ENCODE results near the gene HDGF.
"Not testable (repeated sequence)": the region's sequence is repeated elsewhere in the genome, so short reads cannot be mapped to it uniquely, and the experiment has no call there.

HDGF gene

GRCh38 chr1:156767101-156767878, 15.8 kb upstream of the HDGF start, which contains the start of gene PRCC:
TSS of gene PRCC (plus strand) at chr1:156767535. CDS start at chr1:156767772, 237 bp downstream.
- peak; percentile 75 to 100 (median 99) for DNase-seq

- peak in 12 of 51 donors; percentile 4 to 63 (median 45) for DNase-seq
Measured at GRCh38 chr1:156766298-156767100, 15.0 kb upstream of the HDGF start.

- DNase-seq: no peak
Measured at GRCh38 chr1:156765666-156766065, 14.2 kb upstream of the HDGF start.

GRCh38 chr1:156765136-156765535, 13.7 kb upstream of the HDGF start:
- not testable (repeated sequence) for DNase-seq

GRCh38 chr1:156760796-156761104, 9.3 kb upstream of the HDGF start:
- DNase-seq: no peak

GRCh38 chr1:156760092-156760795, 8.8 kb upstream of the HDGF start:
- DNase-seq: no peak

- not testable (repeated sequence) for DNase-seq
Measured at GRCh38 chr1:156757572-156758253, 6.2 kb upstream of the HDGF start.

GRCh38 chr1:156756355-156756754, 4.9 kb upstream of the HDGF start:
- DNase-seq: no peak

- no peak for DNase-seq
Measured at GRCh38 chr1:156755527-156755950, 4.1 kb upstream of the HDGF start.

- DNase-seq: no peak
Measured at GRCh38 chr1:156754219-156754618, 2.7 kb upstream of the HDGF start.

- DNase-seq: no peak
Measured at GRCh38 chr1:156752843-156753482, 1.5 kb upstream of the HDGF start.

GRCh38 chr1:156751757-156752481, 444 bp upstream of the HDGF start:
- DNase-seq: peak; percentile 70 to 99 (median 96)

- DNase-seq: peak in 35 of 51 donors; percentile 25 to 82 (median 60)
Measured at GRCh38 chr1:156750711-156751450, 594 bp downstream of the HDGF start.

GRCh38 chr1:156750191-156750672, 1.2 kb downstream of the HDGF start:
- peak in 6 of 51 donors; percentile 8 to 51 (median 24) for DNase-seq

- no peak for DNase-seq
Measured at GRCh38 chr1:156749419-156750118, 1.9 kb downstream of the HDGF start.

GRCh38 chr1:156748670-156749418, 2.6 kb downstream of the HDGF start:
- DNase-seq: peak in 35 of 51 donors; percentile 10 to 59 (median 34)

Data from hypothalamus (tissue), 51 donors.